ENCODE measurements around the gene REPIN1. TPM values are rescaled to one million over a fixed set of nuclear protein-coding genes. Genes with fewer than 3 reads are reported as not detected.

Gene REPIN1
- total RNA-seq, 1 donor from 2014 or later = 146 TPM

- Mint-ChIP-seq H3K27me3 (ENCODE audit: unreplicated experiment) (peaks cover 7% of the 10 kb centered on the region), H3K36me3 (ENCODE audit: unreplicated experiment) (no peaks in the 10 kb centered on the region), H3K4me1 (ENCODE audit: low read depth, unreplicated experiment) (peaks cover 26% of the 10 kb centered on the region), H3K4me3 (ENCODE audit: unreplicated experiment) (no peak overlapping the region), H3K9me3 (ENCODE audit: unreplicated experiment) (peaks cover 9% of the 10 kb centered on the region), H3K27ac (ENCODE audit: unreplicated experiment) (no peak overlapping the region)
- no peak for TF ChIP-seq CTCF (IDR thresholded peaks at IDR 0.05; ENCODE audit: partially characterized antibody, unreplicated experiment)
- no peak for DNase-seq
Observed at GRCh38 chr7:150413640-150414081, 45.0 kb downstream of the REPIN1 start.

- Mint-ChIP-seq H3K4me3 (ENCODE audit: unreplicated experiment) (no peak overlapping the region), H3K27me3 (ENCODE audit: unreplicated experiment) (peaks cover 7% of the 10 kb centered on the region), H3K9me3 (ENCODE audit: unreplicated experiment) (peaks cover 9% of the 10 kb centered on the region), H3K36me3 (ENCODE audit: unreplicated experiment) (no peaks in the 10 kb centered on the region), H3K27ac (ENCODE audit: unreplicated experiment) (no peak overlapping the region), H3K4me1 (ENCODE audit: low read depth, unreplicated experiment) (peaks cover 26% of the 10 kb centered on the region)
- DNase-seq = no peak
- no peak for TF ChIP-seq CTCF (IDR thresholded peaks at IDR 0.05; ENCODE audit: partially characterized antibody, unreplicated experiment)
Observed at GRCh38 chr7:150415161-150416153, 46.8 kb downstream of the REPIN1 start.

- no peak for DNase-seq
- Mint-ChIP-seq H3K36me3 (ENCODE audit: unreplicated experiment) (no peaks in the 10 kb centered on the region), H3K4me3 (ENCODE audit: unreplicated experiment) (no peak overlapping the region), H3K4me1 (ENCODE audit: low read depth, unreplicated experiment) (peaks cover 24% of the 10 kb centered on the region), H3K9me3 (ENCODE audit: unreplicated experiment) (peaks cover 8% of the 10 kb centered on the region), H3K27ac (ENCODE audit: unreplicated experiment) (no peak overlapping the region), H3K27me3 (ENCODE audit: unreplicated experiment) (peaks cover 7% of the 10 kb centered on the region)
- TF ChIP-seq CTCF (IDR thresholded peaks at IDR 0.05; ENCODE audit: partially characterized antibody, unreplicated experiment) = no peak
Observed at GRCh38 chr7:150417239-150417638, 48.6 kb downstream of the REPIN1 start.

- Mint-ChIP-seq H3K36me3 (ENCODE audit: unreplicated experiment) (no peaks in the 10 kb centered on the region), H3K4me3 (ENCODE audit: unreplicated experiment) (no peak overlapping the region), H3K4me1 (ENCODE audit: low read depth, unreplicated experiment) (peaks cover 22% of the 10 kb centered on the region), H3K9me3 (ENCODE audit: unreplicated experiment) (peaks cover 8% of the 10 kb centered on the region), H3K27me3 (ENCODE audit: unreplicated experiment) (peaks cover 7% of the 10 kb centered on the region), H3K27ac (ENCODE audit: unreplicated experiment) (no peak overlapping the region)
- no peak for DNase-seq
- no peak for TF ChIP-seq CTCF (IDR thresholded peaks at IDR 0.05; ENCODE audit: partially characterized antibody, unreplicated experiment)
Observed at GRCh38 chr7:150417863-150418262, 49.2 kb downstream of the REPIN1 start.

- Mint-ChIP-seq H3K27ac (ENCODE audit: unreplicated experiment) (no peak overlapping the region), H3K4me3 (ENCODE audit: unreplicated experiment) (no peak overlapping the region), H3K36me3 (ENCODE audit: unreplicated experiment) (no peaks in the 10 kb centered on the region), H3K9me3 (ENCODE audit: unreplicated experiment) (peaks cover 2% of the 10 kb centered on the region), H3K27me3 (ENCODE audit: unreplicated experiment) (no peaks in the 10 kb centered on the region), H3K4me1 (ENCODE audit: low read depth, unreplicated experiment) (peaks cover 13% of the 10 kb centered on the region)
- no peak for TF ChIP-seq CTCF (IDR thresholded peaks at IDR 0.05; ENCODE audit: partially characterized antibody, unreplicated experiment)
- DNase-seq = no peak
Observed at GRCh38 chr7:150420242-150420641, 51.6 kb downstream of the REPIN1 start.

Measured in glutamatergic neuron (in vitro differentiated cells).